ENCODE measurements around the gene ZNRF2.

DNA sequence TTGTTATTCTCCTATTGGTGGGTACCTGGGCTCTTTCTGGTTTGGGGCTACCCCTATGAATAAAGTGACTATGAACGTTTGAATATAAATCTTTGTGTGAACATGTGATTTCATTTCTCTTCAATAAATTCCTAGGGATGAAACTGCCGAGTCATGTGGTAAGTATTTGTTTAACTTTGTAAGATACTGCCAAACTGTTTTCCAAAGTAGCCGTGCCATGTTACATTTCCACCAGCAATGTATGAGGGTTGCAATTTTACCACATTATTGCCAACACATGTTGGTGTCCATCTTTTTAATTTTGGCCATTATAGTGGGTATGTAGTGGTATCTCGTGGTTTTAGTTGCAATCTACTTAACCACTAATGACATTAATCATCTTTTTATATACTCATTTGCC, 94.7 kb downstream of the ZNRF2 start:
- TF ChIP-seq CTCF (conservative IDR thresholded peaks at IDR 0.05) (no peak), ZFX (IDR thresholded peaks at IDR 0.05) (no peak)

Data from C4-2B (cell line).